GM19239 (cell line): Measurements from ENCODE around the gene SLC15A4.

ENCODE experiments used
- DNase-seq: peaks from one replicate; pipeline ENCODE4 v3.0.0; 2011; ENCODE audit warnings: low spot score; ENCODE audit not compliant: insufficient read length
- FAIRE-seq: peaks from 2 replicates; lab custom pipeline; 2011; peaks lifted over from hg19 to GRCh38; lab: Jason Lieb, UNC

Gene SLC15A4

GRCh38 chr12:128767518-128767917, 56.2 kb downstream of the SLC15A4 start:
- FAIRE-seq (no peak), DNase-seq (no peak)

GRCh38 chr12:128766738-128767501, 56.8 kb downstream of the SLC15A4 start:
- DNase-seq (no peak), FAIRE-seq (no peak)

GRCh38 chr12:128763395-128763794, 60.4 kb downstream of the SLC15A4 start:
- FAIRE-seq, result no peak
- DNase-seq, result no peak

- FAIRE-seq, result no peak
- DNase-seq, result no peak
Measured at GRCh38 chr12:128761379-128761790, 62.4 kb downstream of the SLC15A4 start.

- DNase-seq, result no peak
- no peak for FAIRE-seq
Measured at GRCh38 chr12:128755566-128755965, 68.2 kb downstream of the SLC15A4 start.

- no peak for DNase-seq
- FAIRE-seq, result no peak
Measured at GRCh38 chr12:128754275-128754674, 69.5 kb downstream of the SLC15A4 start.

- no peak for DNase-seq
- no peak for FAIRE-seq
Measured at GRCh38 chr12:128753438-128753837, 70.3 kb downstream of the SLC15A4 start.

- FAIRE-seq (no peak), DNase-seq (no peak)
Measured at GRCh38 chr12:128752386-128752785, 71.4 kb downstream of the SLC15A4 start.

- no peak for FAIRE-seq
- DNase-seq, result no peak
Measured at GRCh38 chr12:128747441-128747840, 76.3 kb downstream of the SLC15A4 start.

- DNase-seq (no peak), FAIRE-seq (no peak)
Measured at GRCh38 chr12:128745772-128746689, 77.7 kb downstream of the SLC15A4 start.

GRCh38 chr12:128743916-128744315, 79.8 kb downstream of the SLC15A4 start:
- no peak for FAIRE-seq
- DNase-seq, result no peak
